Left lung (tissue), 10 donors: Measurements from ENCODE around the gene LNX1. TPM values are rescaled to one million over a fixed set of nuclear protein-coding genes. Genes with fewer than 3 reads are reported as not detected.

Source experiments
- ATAC-seq: fragments of 200-7000 bp; cut with Tn5 transposase; one replicate; pipeline ENCODE4 v1.9.1; 2020; ENCODE audit warnings: moderate library complexity
- DNase-seq, 4 donors: peaks; one replicate each; pipeline ENCODE4 v3.0.0-alpha.2; 2013 to 2020
- H3K27ac ChIP-seq, 2 donors: fragments of 200-600 bp; sonication (generic) in 1 of 2; one replicate each; pipeline versions ENCODE4 v1.5.0 to v1.8.0; 2020 to 2021
- H3K27me3 ChIP-seq, 2 donors: fragments of 200-600 bp; sonication (generic) in 1 of 2; one replicate each; pipeline versions ENCODE4 v1.5.0 to v1.8.0; 2020 to 2021
- H3K36me3 ChIP-seq, 2 donors: fragments of 200-600 bp; sonication (generic) in 1 of 2; one replicate each; pipeline versions ENCODE4 v1.5.0 to v1.8.0; 2020 to 2021
- H3K4me1 ChIP-seq, 2 donors: fragments of 200-600 bp; one replicate each; pipeline ENCODE4 v1.8.0; 2021
- H3K4me3 ChIP-seq, 2 donors: fragments of 200-600 bp; sonication (generic) in 1 of 2; one replicate each; pipeline versions ENCODE4 v1.5.0 to v1.8.0; 2020 to 2021; ENCODE audit warnings: mild to moderate bottlenecking in 1 of 2
- H3K9me3 ChIP-seq, 2 donors: fragments of 200-600 bp; sonication (generic) in 1 of 2; one replicate each; pipeline versions ENCODE4 v1.5.0 to v1.8.0; 2020 to 2021
- CTCF ChIP-seq, 2 donors: fragments of 200-600 bp; sonication (generic) in 1 of 2; IDR thresholded peaks; one replicate each; pipeline versions ENCODE4 v1.5.0 to v1.8.0; 2021; ENCODE audit warnings: antibody characterized with exemption in 2 of 2
- intact Hi-C, 2 donors: fragments of 100-400 bp; cut with DNase I; formaldehyde crosslinking; loops; one replicate each; pipeline versions ENCODE4 v1.11.2 to v1.14.2; 2022
- polyA plus RNA-seq, 6 donors: library from polyadenylated mRNA; unstranded; fragments of 120-200 nt; gene quantifications; one replicate each; pipeline ENCODE4 v1.2.1, GENCODE V29; 2013; ENCODE audit not compliant: insufficient read length in 6 of 6
- total RNA-seq, 2 donors: library from RNA; stranded (reverse); fragmentation: NEBNext Ultra II Directional; extraction: Animal tissue kit (Norgen Biotek cat#: 25700); gene quantifications; one replicate each; pipeline ENCODE4 v1.2.1, GENCODE V29; 2021
- donor health status: DM: no; HTN: yes; CAD: no.
- donor health status: DM: no; HTN: no; CAD: no.

LNX1 gene
- total and polyA plus RNA-seq, 8 donors: 2.5 to 4.4 (median 3.6) TPM

- no peak for TF ChIP-seq CTCF (IDR thresholded peaks at IDR 0.05)
- Histone ChIP-seq H3K36me3 (no peaks in the 10 kb centered on the region), H3K9me3 (peaks cover 0 to 2% of the 10 kb centered on the region in 2 donors), H3K27me3 (no peaks in the 10 kb centered on the region), H3K4me1 (no peaks in the 10 kb centered on the region), H3K4me3 (no peak overlapping the region), H3K27ac (no peak overlapping the region)
- ATAC-seq: no peak
- intact Hi-C loops: no loop called here
- no peak for DNase-seq
Observed at GRCh38 chr4:53605783-53606182, 14.5 kb upstream of the LNX1 start.

DNA sequence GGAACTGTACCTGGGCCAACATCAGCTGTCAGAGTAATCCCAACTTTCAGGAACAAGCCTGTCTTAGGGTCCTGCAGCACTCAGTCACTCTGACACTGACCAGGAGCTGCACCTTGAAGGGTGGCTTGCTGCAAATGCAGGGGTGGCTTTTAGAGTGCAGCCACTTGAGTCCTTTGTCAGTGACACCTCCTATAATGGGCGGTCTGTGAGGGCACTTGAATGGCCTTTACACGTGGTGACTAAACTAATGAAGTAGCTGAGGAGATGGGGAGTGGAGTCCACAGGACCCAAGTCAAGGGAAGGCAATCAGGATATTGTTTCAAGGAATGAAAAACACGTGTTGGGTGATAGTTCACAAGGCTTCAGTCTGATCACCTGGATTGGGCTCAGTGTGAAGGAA is 11.1 kb upstream of the LNX1 start:
- peak; percentile 66 for ATAC-seq
- intact Hi-C loops: no loop called here

GRCh38 chr4:53601251-53601764 is 10.0 kb upstream of the LNX1 start:
- no peak for TF ChIP-seq CTCF (IDR thresholded peaks at IDR 0.05)
- no peak for DNase-seq

More for the DNA sequence above, 11.1 kb upstream of the LNX1 start:
- Histone ChIP-seq H3K9me3 (no peaks in the 10 kb centered on the region), H3K27me3 (no peaks in the 10 kb centered on the region), H3K4me3 (no peak overlapping the region), H3K27ac (no peak overlapping the region), H3K4me1 (no peaks in the 10 kb centered on the region), H3K36me3 (no peaks in the 10 kb centered on the region)
- TF ChIP-seq CTCF (IDR thresholded peaks at IDR 0.05): no peak
- DNase-seq: peak in 1 of 4 donors; percentile 34

GRCh38 chr4:53599632-53600031 is 8.3 kb upstream of the LNX1 start:
- Histone ChIP-seq H3K4me1 (no peaks in the 10 kb centered on the region), H3K36me3 (no peaks in the 10 kb centered on the region), H3K27ac (no peak overlapping the region), H3K4me3 (no peak overlapping the region), H3K9me3 (no peaks in the 10 kb centered on the region), H3K27me3 (no peaks in the 10 kb centered on the region)
- no peak for TF ChIP-seq CTCF (IDR thresholded peaks at IDR 0.05)
- intact Hi-C loops: no loop called here
- DNase-seq (no peak), ATAC-seq (no peak)

More at GRCh38 chr4:53601251-53601764, 10.0 kb upstream of the LNX1 start:
- no peak overlapping the region for H3K27ac ChIP-seq
- H3K4me1 ChIP-seq: no peaks in the 10 kb centered on the region
- intact Hi-C loops: no loop called here
- peak; percentile 22 for ATAC-seq
- H3K27me3 ChIP-seq: no peaks in the 10 kb centered on the region
- H3K36me3 ChIP-seq: no peaks in the 10 kb centered on the region
- H3K4me3 ChIP-seq: no peak overlapping the region
- H3K9me3 ChIP-seq: no peaks in the 10 kb centered on the region

DNA sequence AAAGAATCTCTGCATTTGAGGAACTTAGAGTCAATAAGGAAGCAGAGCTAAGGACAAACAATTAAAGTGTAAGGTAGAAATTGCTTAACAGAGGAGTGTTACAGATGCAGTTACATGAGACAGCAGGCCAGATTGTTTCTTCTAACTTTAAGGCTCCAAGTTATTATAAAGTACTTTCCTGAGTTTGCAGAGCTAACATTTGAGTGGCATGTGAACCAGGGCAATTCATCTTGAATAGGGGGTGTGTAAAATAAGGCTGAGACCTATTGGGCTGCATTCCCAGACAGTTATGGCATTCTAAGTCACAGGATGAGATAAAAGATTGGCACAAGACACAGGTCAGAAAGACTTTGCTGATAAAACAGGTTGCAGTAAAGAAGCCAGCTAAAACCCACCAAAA is 7.6 kb upstream of the LNX1 start:
- DNase-seq (no peak), ATAC-seq (peak; percentile 64)
- Histone ChIP-seq H3K9me3 (no peaks in the 10 kb centered on the region), H3K4me3 (no peak overlapping the region), H3K4me1 (no peaks in the 10 kb centered on the region), H3K27me3 (no peaks in the 10 kb centered on the region), H3K36me3 (no peaks in the 10 kb centered on the region), H3K27ac (no peak overlapping the region)
- TF ChIP-seq CTCF (IDR thresholded peaks at IDR 0.05): no peak
- intact Hi-C loops: no loop called here
